Neural progenitor cell (in vitro differentiated cells): ENCODE measurements around the gene KCNMA1. TPM values are rescaled to one million over a fixed set of nuclear protein-coding genes. Genes with fewer than 3 reads are reported as not detected.

ENCODE experiments used
- DNase-seq: peaks from one replicate; pipeline ENCODE4 v3.0.0-alpha.2; 2016; ENCODE audit warnings: low spot score
- H2AFZ ChIP-seq: fragments of 200-600 bp; sonication (generic); replicated peaks from 2 replicates; pipeline ENCODE4 v1.6.1; 2016; ENCODE audit warnings: antibody characterized with exemption
- H3F3A ChIP-seq: fragments of 200-600 bp; sonication (generic); 2 replicates; pipeline ENCODE4 v1.6.1; 2016; ENCODE audit warnings: antibody characterized with exemption, low read depth
- H3K27ac ChIP-seq: fragments of 200-600 bp; sonication (generic); 2 replicates; pipeline ENCODE4 v1.5.1; 2016; ENCODE audit warnings: mild to moderate bottlenecking
- H3K27me3 ChIP-seq: fragments of 200-600 bp; sonication (generic); 2 replicates; pipeline ENCODE4 v1.6.1; 2016; ENCODE audit warnings: mild to moderate bottlenecking, moderate library complexity
- H3K36me3 ChIP-seq: fragments of 200-600 bp; sonication (generic); 2 replicates; pipeline ENCODE4 v1.5.1; 2016
- H3K4me1 ChIP-seq: fragments of 200-600 bp; sonication (generic); 2 replicates; pipeline ENCODE4 v1.6.1; 2016; ENCODE audit warnings: mixed run types
- H3K4me2 ChIP-seq: fragments of 200-600 bp; sonication (generic); 2 replicates; pipeline ENCODE4 v1.6.1; 2016
- H3K4me3 ChIP-seq: fragments of 200-600 bp; sonication (generic); 2 replicates; pipeline ENCODE4 v1.5.1; 2016
- H3K79me2 ChIP-seq: fragments of 200-600 bp; sonication (generic); 2 replicates; pipeline ENCODE4 v1.6.1; 2016; ENCODE audit warnings: low read depth
- H3K9ac ChIP-seq: fragments of 200-600 bp; sonication (generic); 2 replicates; pipeline ENCODE4 v1.6.1; 2016
- H3K9me3 ChIP-seq: fragments of 200-600 bp; sonication (generic); 2 replicates; pipeline ENCODE4 v1.5.1; 2016; ENCODE audit warnings: low read depth
- H4K20me1 ChIP-seq: fragments of 200-600 bp; sonication (generic); 2 replicates; pipeline ENCODE4 v1.6.1; 2016; ENCODE audit warnings: low read depth
- H3K27ac Mint-ChIP-seq: 3 replicates; pipeline ENCODE4 v1.8.0; 2021; ENCODE audit warnings: mixed read lengths
- H3K27me3 Mint-ChIP-seq: 2 replicates; pipeline ENCODE4 v1.8.0; 2022; ENCODE audit warnings: low read depth, mild to moderate bottlenecking, inconsistent platforms, moderate library complexity, mixed read lengths; ENCODE audit not compliant: insufficient read depth
- H3K36me3 Mint-ChIP-seq: 3 replicates; pipeline ENCODE4 v1.8.0; 2021; ENCODE audit warnings: mixed read lengths
- H3K4me1 Mint-ChIP-seq: 3 replicates; pipeline ENCODE4 v1.8.0; 2021; ENCODE audit warnings: mixed read lengths
- H3K4me3 Mint-ChIP-seq: 3 replicates; pipeline ENCODE4 v1.8.0; 2021; ENCODE audit warnings: mild to moderate bottlenecking, moderate library complexity, mixed read lengths
- H3K9me3 Mint-ChIP-seq: 3 replicates; pipeline ENCODE4 v1.8.0; 2020; ENCODE audit warnings: mixed read lengths
- CTCF ChIP-seq: fragments of 200-600 bp; sonication (generic); IDR thresholded peaks from 2 replicates; pipeline ENCODE4 v1.5.1; 2017; ENCODE audit warnings: antibody characterized with exemption, mild to moderate bottlenecking
- EZH2 ChIP-seq: fragments of 200-600 bp; sonication (generic); IDR thresholded peaks from 2 replicates; pipeline ENCODE4 v1.6.1; 2017; ENCODE audit warnings: antibody characterized with exemption, mild to moderate bottlenecking, moderate library complexity
- EZH2phosphoT487 ChIP-seq: fragments of 200-600 bp; sonication (generic); IDR thresholded peaks from 2 replicates; pipeline ENCODE4 v1.6.1; 2017; ENCODE audit warnings: antibody characterized with exemption
- total RNA-seq: library from RNA; depleted of rRNA; stranded (reverse); fragments of >200 nt; gene quantifications from 2 replicates; pipeline ENCODE4 v1.2.3, GENCODE V29; 2015; ENCODE audit warnings: low replicate concordance

The KCNMA1 gene
- total RNA-seq, 1 donor from 2014 or later, result 2.4 TPM

DNA sequence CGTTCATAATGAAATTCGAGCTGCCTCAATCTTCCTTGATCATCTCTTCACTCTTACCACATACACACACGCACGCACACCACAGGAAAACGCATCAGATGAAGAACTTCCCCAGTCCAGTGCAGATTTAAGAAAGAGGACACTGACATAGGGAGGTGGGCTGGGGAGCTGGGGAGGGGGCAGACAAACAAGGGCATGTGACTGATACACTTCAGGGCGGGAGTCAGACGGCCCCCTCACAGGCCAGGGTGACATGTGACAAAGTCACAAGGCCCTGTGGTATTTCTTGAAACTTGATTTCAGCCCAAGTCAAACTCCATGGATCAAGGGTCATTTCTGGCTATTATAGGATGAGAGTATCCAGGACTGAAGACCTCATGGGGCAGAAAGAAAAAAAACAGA, 82.6 kb downstream of the KCNMA1 start:
- Mint-ChIP-seq H3K27me3 (peaks cover 10% of the 10 kb centered on the region), H3K4me1 (peaks cover 9% of the 10 kb centered on the region), H3K9me3 (no peaks in the 10 kb centered on the region), H3K4me3 (no peak overlapping the region), H3K36me3 (no peaks in the 10 kb centered on the region), H3K27ac (no peak overlapping the region)
- DNase-seq, result no peak
- H3K27me3 ChIP-seq, result no peaks in the 10 kb centered on the region
- H3K9me3 ChIP-seq, result no peaks in the 10 kb centered on the region
- H3F3A ChIP-seq, result no peaks in the 10 kb centered on the region
- no peak overlapping the region for H2AFZ ChIP-seq
- peaks cover 14% of the 10 kb centered on the region for H3K4me1 ChIP-seq
- no peaks in the 10 kb centered on the region for H4K20me1 ChIP-seq
- H3K79me2 ChIP-seq, result no peaks in the 10 kb centered on the region
- no peak overlapping the region for H3K4me3 ChIP-seq
- no peak overlapping the region for H3K9ac ChIP-seq
- no peak for TF ChIP-seq EZH2
- TF ChIP-seq EZH2phosphoT487, result no peak
- no peak for TF ChIP-seq CTCF
- no peak overlapping the region for H3K27ac ChIP-seq
- H3K36me3 ChIP-seq, result no peaks in the 10 kb centered on the region
- no peak overlapping the region for H3K4me2 ChIP-seq

GRCh38 chr10:77553966-77554365, 83.6 kb downstream of the KCNMA1 start:
- H3K9ac ChIP-seq, result no peak overlapping the region
- H3K4me3 ChIP-seq, result no peak overlapping the region
- no peak for DNase-seq
- no peak overlapping the region for H2AFZ ChIP-seq
- H4K20me1 ChIP-seq, result no peaks in the 10 kb centered on the region
- Mint-ChIP-seq H3K4me1 (peaks cover 9% of the 10 kb centered on the region), H3K36me3 (no peaks in the 10 kb centered on the region), H3K4me3 (no peak overlapping the region), H3K27me3 (peaks cover 10% of the 10 kb centered on the region), H3K27ac (no peak overlapping the region), H3K9me3 (no peaks in the 10 kb centered on the region)
- H3K27me3 ChIP-seq, result no peaks in the 10 kb centered on the region
- H3K4me2 ChIP-seq, result no peak overlapping the region
- H3K4me1 ChIP-seq, result peaks cover 14% of the 10 kb centered on the region
- H3K27ac ChIP-seq, result no peak overlapping the region
- no peak for TF ChIP-seq EZH2phosphoT487
- TF ChIP-seq CTCF, result no peak
- TF ChIP-seq EZH2, result no peak
- no peaks in the 10 kb centered on the region for H3K79me2 ChIP-seq
- no peaks in the 10 kb centered on the region for H3F3A ChIP-seq
- no peaks in the 10 kb centered on the region for H3K9me3 ChIP-seq
- H3K36me3 ChIP-seq, result no peaks in the 10 kb centered on the region

DNA sequence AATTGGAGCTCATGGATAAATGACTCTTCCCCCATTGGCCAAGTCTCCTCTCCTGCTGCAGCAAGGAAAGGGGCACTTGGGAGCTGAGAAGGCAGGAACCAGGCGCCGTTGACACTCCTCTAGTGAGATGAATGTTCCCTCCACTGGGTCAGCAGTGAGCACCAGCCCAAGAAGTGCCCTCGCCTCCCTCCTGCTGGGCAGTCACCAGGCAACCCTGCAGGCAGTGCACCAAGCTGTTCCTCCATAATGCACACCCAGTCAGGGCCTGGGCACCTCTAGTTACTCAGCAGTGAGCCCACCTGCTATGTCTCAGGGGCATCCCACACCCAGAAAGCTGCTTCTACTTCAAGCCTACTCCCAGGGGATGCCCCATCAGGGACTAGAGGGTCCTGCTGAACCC, 84.3 kb downstream of the KCNMA1 start:
- H3K4me1 ChIP-seq, result peaks cover 14% of the 10 kb centered on the region

More for the DNA sequence above, 84.3 kb downstream of the KCNMA1 start:
- Mint-ChIP-seq H3K4me1 (peaks cover 9% of the 10 kb centered on the region), H3K9me3 (no peaks in the 10 kb centered on the region), H3K27me3 (peaks cover 10% of the 10 kb centered on the region), H3K36me3 (no peaks in the 10 kb centered on the region), H3K27ac (no peak overlapping the region), H3K4me3 (no peak overlapping the region)
- Histone ChIP-seq H3K36me3 (no peaks in the 10 kb centered on the region), H2AFZ (no peak overlapping the region), H3K9me3 (no peaks in the 10 kb centered on the region), H3K9ac (no peak overlapping the region), H3K4me3 (no peak overlapping the region), H3F3A (no peaks in the 10 kb centered on the region), H3K79me2 (no peaks in the 10 kb centered on the region), H3K4me2 (no peak overlapping the region), H4K20me1 (no peaks in the 10 kb centered on the region), H3K27ac (no peak overlapping the region), H3K27me3 (no peaks in the 10 kb centered on the region)
- DNase-seq, result no peak
- no peak for TF ChIP-seq EZH2phosphoT487
- no peak for TF ChIP-seq EZH2
- no peak for TF ChIP-seq CTCF
